GM19025 (cell line): ENCODE results near the gene ZFP36L1.
A peak's percentile ranks its signal among the peaks of the same experiment; 100 is the strongest.

Source experiments
- ATAC-seq: cut with Tn5 transposase; IDR thresholded peaks from one replicate; pipeline ENCODE4 v1.9.1; 2021; ENCODE audit warnings: mild to moderate bottlenecking, low read depth, moderate library complexity; ENCODE audit not compliant: unreplicated experiment

ZFP36L1 gene, protein sequence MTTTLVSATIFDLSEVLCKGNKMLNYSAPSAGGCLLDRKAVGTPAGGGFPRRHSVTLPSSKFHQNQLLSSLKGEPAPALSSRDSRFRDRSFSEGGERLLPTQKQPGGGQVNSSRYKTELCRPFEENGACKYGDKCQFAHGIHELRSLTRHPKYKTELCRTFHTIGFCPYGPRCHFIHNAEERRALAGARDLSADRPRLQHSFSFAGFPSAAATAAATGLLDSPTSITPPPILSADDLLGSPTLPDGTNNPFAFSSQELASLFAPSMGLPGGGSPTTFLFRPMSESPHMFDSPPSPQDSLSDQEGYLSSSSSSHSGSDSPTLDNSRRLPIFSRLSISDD

GRCh38 chr14:68792979-68793733 lies at the start of gene ZFP36L1:
Gene ZFP36L1 (minus strand): TSS chr14:68793067. CDS start chr14:68792938, 129 bp downstream.
- ATAC-seq = no peak

GRCh38 chr14:68842298-68842697 lies 49.4 kb upstream of the ZFP36L1 start:
- ATAC-seq = no peak

- ATAC-seq = no peak
Observed at GRCh38 chr14:68841016-68841809, 48.3 kb upstream of the ZFP36L1 start.

GRCh38 chr14:68840454-68840853 lies 47.6 kb upstream of the ZFP36L1 start:
- ATAC-seq = no peak

DNA sequence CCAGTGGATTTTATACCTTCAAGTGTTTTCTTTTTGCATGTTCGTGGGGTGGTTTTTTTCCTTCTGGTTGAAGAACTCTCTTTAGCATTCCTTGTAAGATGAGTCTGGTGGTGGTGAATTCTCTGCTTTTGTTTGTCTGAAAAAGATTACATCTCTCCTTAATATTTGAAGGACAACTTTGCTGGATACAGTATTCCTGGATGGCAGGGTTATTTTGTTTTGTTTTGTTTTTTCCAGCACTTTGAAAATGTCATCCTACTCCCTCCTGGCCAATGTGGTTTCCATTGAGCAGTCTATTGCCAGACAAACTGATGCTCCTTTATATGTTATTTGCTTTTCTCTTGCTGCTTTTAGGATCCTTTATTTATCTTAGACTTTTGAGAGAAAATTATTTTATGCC lies 43.2 kb upstream of the ZFP36L1 start:
- ATAC-seq = no peak

GRCh38 chr14:68834816-68835215 lies 41.9 kb upstream of the ZFP36L1 start:
- no peak for ATAC-seq

GRCh38 chr14:68828698-68829097 lies 35.8 kb upstream of the ZFP36L1 start:
- no peak for ATAC-seq

GRCh38 chr14:68825729-68826128 lies 32.9 kb upstream of the ZFP36L1 start:
- no peak for ATAC-seq

- ATAC-seq = no peak
Observed at GRCh38 chr14:68824517-68825347, 31.9 kb upstream of the ZFP36L1 start.

- no peak for ATAC-seq
Observed at GRCh38 chr14:68824207-68824516, 31.3 kb upstream of the ZFP36L1 start.

DNA sequence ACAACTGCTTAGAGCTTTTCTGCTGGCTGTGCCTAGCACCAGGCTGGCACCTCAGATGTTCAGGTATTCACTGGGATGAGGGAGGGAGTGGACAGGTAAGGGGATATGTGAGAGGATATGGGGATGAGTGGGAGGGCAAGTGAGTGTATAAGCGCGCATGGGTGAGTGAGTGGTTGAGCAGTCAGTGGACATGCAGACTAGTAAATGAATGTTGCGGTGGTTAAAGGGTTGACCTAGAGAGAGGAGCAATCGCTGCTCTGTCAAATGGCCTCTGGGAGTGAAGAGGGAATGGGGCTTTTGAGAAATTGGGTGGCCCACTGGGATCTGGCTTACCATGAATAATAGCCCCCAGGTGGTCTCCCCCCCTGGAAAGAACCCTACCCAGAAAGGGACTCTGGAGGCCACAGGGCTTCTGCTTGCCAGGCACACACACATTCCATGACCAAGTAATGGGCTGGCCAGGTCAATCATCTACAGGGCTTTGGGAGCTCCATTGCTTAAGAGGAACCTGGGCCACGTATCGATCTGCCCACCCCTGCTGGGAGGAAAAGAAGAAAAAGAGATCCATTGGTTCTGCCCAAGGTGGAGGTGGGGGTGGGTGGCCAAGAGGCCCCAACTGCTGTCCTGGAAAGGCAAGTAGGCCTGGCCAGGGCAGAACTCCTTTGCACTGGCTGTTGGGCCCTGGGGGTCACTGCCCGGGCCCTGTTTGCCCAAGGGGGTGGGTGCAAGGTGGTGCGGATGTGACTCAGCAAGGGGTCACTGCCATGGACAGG lies 30.8 kb upstream of the ZFP36L1 start:
- ATAC-seq = no peak

DNA sequence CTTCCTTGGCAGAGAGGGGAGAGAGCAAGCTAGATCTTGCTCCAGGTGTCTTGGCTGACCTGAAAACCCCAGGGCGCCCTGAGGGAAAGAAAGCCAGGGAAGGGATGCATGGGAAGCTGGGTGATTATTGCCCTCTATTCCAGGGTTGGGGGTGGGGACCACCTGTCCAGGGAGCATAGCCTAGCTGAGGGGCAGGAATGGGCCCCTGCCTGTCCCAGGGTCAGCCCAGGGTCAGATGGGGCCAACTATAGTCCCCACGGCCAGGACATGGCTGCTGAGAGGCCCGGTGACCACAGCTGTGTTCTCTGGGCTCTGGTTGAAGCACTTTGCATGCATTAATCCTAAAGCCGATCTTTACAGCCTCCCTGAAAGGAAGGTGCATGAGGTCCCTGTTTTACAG lies 30.1 kb upstream of the ZFP36L1 start:
- ATAC-seq = no peak

DNA sequence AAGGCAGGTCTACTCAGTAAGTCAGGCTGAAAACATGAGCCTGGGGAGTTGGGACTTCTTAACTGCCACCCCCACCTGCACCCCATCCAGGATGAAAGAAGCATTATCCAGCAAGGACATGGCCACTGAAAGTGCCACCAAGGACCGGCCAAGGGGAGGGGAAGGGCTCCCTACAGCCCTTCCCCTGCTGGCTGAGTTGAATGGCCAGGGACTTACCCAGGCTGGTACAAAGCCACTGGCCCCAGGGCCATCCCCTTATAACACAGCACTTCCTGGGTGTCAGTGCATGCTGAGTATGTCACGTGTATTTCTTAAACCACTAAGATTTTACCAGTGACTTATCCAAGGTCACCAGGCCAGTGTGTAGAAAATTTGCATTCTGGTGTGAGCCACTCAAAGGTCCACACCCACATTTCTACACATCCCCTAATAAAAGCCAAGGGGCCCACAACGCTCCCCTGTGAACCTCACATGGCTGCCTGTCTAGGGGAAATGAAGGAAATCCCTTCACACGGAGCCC lies 29.3 kb upstream of the ZFP36L1 start:
- peak; percentile 60 for ATAC-seq

DNA sequence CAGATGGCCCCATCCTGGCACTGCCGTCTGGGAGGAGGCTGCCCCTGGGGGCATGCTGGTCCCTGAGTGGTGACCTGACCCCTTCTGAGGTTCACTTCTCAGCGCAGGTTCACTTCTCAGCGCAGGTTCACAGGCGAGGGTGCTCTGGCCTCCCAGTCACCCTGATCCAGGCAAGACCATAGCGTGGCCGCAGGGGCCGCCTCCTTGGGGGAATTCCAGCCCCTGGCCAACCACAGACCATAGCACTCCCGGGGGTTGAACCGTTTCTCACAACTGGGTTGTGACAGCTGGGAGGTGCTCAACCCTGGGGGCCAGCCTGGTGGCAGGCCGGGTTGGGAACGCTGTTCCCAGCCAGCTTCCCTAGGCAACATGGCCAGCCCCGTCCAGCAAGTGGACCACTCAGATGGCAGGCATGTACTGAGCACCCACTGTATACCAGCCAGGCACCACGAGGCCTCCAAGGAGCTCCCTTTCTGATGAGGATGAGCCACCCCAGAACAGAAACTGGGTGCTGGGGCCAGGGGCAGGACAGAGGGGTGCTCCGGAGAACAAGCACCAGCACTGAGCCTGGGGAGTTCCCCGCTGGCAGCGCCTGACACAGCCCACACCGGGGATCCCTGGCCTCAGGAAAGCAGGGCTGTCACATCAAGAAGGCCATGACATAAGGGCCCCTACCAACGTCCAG lies 28.3 kb upstream of the ZFP36L1 start:
- peak; percentile 37 for ATAC-seq

DNA sequence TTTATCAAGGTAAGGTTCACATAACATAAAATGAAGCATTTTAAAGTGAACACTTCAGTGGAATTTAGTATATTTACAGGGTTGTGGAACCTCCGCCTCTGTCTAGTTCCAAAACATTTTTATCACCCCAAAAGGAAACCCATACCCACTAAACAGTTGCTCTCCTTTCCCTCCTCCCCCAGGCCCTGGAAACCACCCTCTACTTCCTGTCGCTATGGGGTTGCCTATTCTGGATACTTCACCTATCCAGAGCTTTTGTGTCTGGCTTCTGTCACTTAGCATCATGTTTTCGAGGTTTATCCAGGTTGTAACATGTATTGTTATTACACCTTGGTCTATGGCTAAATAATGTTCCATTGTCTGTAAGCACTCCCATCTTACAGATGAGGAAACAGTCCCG lies 27.7 kb upstream of the ZFP36L1 start:
- no peak for ATAC-seq

DNA sequence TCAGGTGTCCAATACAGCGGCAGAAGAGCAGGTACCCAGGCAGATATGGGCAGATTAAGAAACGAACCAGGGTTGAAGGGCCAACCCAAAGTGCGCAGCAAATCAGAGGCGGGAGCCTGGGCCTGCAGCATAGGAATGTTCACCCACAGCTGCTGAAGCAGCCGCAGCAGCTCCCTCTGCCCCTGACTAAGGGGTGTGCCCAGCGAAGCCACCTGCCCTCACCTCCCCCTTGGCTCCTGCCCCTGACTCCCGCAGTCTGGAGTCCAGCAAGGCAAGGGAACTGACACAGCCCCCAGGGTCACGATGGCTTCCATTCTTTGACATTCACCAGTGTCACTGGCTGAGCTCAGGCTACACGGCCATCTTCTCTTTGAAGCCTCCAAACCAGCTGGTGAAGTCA lies 27.3 kb upstream of the ZFP36L1 start:
- no peak for ATAC-seq

DNA sequence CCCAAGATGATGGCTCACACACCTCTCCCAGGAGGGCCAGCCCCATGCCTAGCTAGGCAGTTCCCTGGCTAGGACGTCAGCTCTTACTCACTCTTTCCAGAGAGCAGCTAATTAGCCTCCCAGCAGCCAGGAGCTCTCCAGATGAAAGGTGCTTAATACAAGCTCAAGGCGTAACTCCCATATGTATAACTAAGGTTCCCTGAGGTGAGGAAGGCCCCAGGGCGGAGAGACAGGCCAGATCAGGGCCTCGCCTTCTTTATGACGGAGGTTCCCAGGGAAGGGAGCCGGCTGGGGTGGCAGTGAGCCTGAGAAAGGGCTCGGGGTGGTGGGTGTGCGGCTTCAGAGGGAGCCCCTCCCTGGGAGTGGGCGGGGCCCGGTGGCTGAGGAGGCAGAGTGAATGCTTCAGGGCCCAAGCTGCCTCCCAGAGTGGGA lies 26.4 kb upstream of the ZFP36L1 start:
- ATAC-seq = no peak

- no peak for ATAC-seq
Observed at GRCh38 chr14:68817506-68818212, 24.8 kb upstream of the ZFP36L1 start.
